K562 (cell line): ENCODE results near the gene MYOM1. TPM values are rescaled to one million over a fixed set of nuclear protein-coding genes. Genes with fewer than 3 reads are reported as not detected.

ENCODE experiments used
- ARID2 ChIP-seq: fragments of 450-650 bp; IDR thresholded peaks from 2 replicates; pipeline ENCODE4 v1.6.1; 2017; ENCODE audit warnings: antibody characterized with exemption, mild to moderate bottlenecking
- EHMT2 ChIP-seq: fragments of 450-650 bp; IDR thresholded peaks from 2 replicates; pipeline ENCODE4 v1.6.1; 2018; ENCODE audit warnings: antibody characterized with exemption
- ELK1 ChIP-seq: sonication (generic); formaldehyde crosslinking; IDR thresholded peaks from 2 replicates; pipeline ENCODE4 v1.8.1; 2022; ENCODE audit warnings: missing genetic modification reagents
- EP300 ChIP-seq: IDR thresholded peaks from 2 replicates; pipeline ENCODE4 v1.6.1; 2012; ENCODE audit warnings: low read length, improper control_type of control experiment
- FOS ChIP-seq: IDR thresholded peaks from 3 replicates; pipeline ENCODE4 v1.6.1; 2011; ENCODE audit not compliant: insufficient read length; ENCODE audit errors: extremely low read depth
- GTF2E2 ChIP-seq: fragments of 200-800 bp; sonication (Bioruptor generic); IDR thresholded peaks from 2 replicates; pipeline ENCODE4 v1.6.1; 2016; ENCODE audit warnings: missing genetic modification characterization, missing compliant biosample characterization
- JUNB ChIP-seq: fragments of 450-650 bp; formaldehyde crosslinking; conservative IDR thresholded peaks from 2 replicates; pipeline ENCODE4 v1.4.0; 2020; ENCODE audit warnings: mild to moderate bottlenecking
- MEF2A ChIP-seq: IDR thresholded peaks from 2 replicates; pipeline ENCODE4 v1.6.1; 2011; ENCODE audit warnings: low read depth, mild to moderate bottlenecking, low read length, moderate library complexity; ENCODE audit not compliant: control insufficient read depth
- MLLT1 ChIP-seq, 2 experiments: fragments of 450-650 bp; IDR thresholded peaks; 2 replicates each; pipeline ENCODE4 v1.6.1; 2016
- SIRT6 ChIP-seq: IDR thresholded peaks from one replicate; pipeline ENCODE4 v1.6.1; 2012; ENCODE audit warnings: low read depth, mild to moderate bottlenecking, control low read depth, inconsistent platforms, low read length, moderate library complexity
- TSHZ1 ChIP-seq: fragments of 250-450 bp; sonication (Bioruptor Pico); IDR thresholded peaks from 2 replicates; pipeline ENCODE4 v1.4.0; 2020; ENCODE audit warnings: mild to moderate bottlenecking, moderate library complexity
- USF2 ChIP-seq: sonication (generic); formaldehyde crosslinking; IDR thresholded peaks from 2 replicates; pipeline ENCODE4 v1.5.0; 2020; ENCODE audit warnings: missing genetic modification reagents
- ZEB2 ChIP-seq: fragments of 450-650 bp; IDR thresholded peaks from 2 replicates; pipeline ENCODE4 v1.6.1; 2016
- ZFP30 ChIP-seq: fragments of 250-450 bp; sonication (Bioruptor Pico); IDR thresholded peaks from 2 replicates; pipeline ENCODE4 v1.8.0; 2022; ENCODE audit warnings: moderate library complexity, mild to moderate bottlenecking, inconsistent platforms, borderline replicate concordance
- ZKSCAN1 ChIP-seq: fragments of 150-350 bp; IDR thresholded peaks from 2 replicates; pipeline ENCODE4 v1.6.1; 2016; ENCODE audit warnings: low read depth, low read length
- ZNF175 ChIP-seq: fragments of 200-800 bp; sonication (Bioruptor generic); IDR thresholded peaks from 2 replicates; pipeline ENCODE4 v1.6.1; 2016; ENCODE audit warnings: low read depth, mild to moderate bottlenecking, missing genetic modification characterization, missing compliant biosample characterization
- ZNF280B ChIP-seq: fragments of 250-450 bp; sonication (Bioruptor Pico); IDR thresholded peaks from 2 replicates; pipeline ENCODE4 v1.5.1; 2021; ENCODE audit warnings: mild to moderate bottlenecking
- ZNF282 ChIP-seq: sonication (generic); formaldehyde crosslinking; IDR thresholded peaks from 2 replicates; pipeline ENCODE4 v1.8.1; 2023; ENCODE audit warnings: missing genetic modification reagents
- polyA plus RNA-seq, 8 experiments: library from polyadenylated mRNA; depleted of rRNA in 4 of 8; stranded (reverse) in 5 of 8; unstranded in 3 of 8; fragments of >200 nt; fragmentation: Nextera tagmentation in 2 of 8; fragmentation: Illumina TruSeq in 1 of 8; extraction: Ambion mirVana in 2 of 8; extraction: Trizol in 1 of 8; gene quantifications; 2 replicates each; pipeline versions ENCODE4 v1.2.1 to v1.2.3, GENCODE V29; 2011 to 2014; ENCODE audit warnings: inconsistent platforms in 1 of 8, missing spikeins in 1 of 8
- total RNA-seq, 7 experiments: library from RNA; depleted of rRNA in 6 of 7; stranded (reverse); fragments of >200 nt in 6 of 7; fragmentation: Illumina TruSeq in 2 of 7; extraction: Trizol in 2 of 7; gene quantifications; 2 replicates each; pipeline versions ENCODE4 v1.2.1 to v1.2.3, GENCODE V29; 2011 to 2021; ENCODE audit warnings: low replicate concordance in 1 of 7

Gene MYOM1
- total and polyA plus RNA-seq, 9 of the 15 experiments (the other 6 are each of a cell fraction or from before 2014, with no cell fraction given) = 0.01 to 0.62 (median 0.25) TPM

GRCh38 chr18:3245853-3246634, 26.3 kb upstream of the MYOM1 start (continued):
- peak; percentile 61; the same call in 1 of the 2 replicates for TF ChIP-seq ARID2
- 0 out of 2 replicates have a peak, but pooled peaks have one; percentile 37 for TF ChIP-seq ZKSCAN1
- TF ChIP-seq SIRT6 = no peak
- TF ChIP-seq GTF2E2 (tag) = no peak
- no peak for TF ChIP-seq ELK1
- no peak for TF ChIP-seq JUNB (CRISPR knock-in tag)
- TF ChIP-seq MEF2A = no peak
- TF ChIP-seq FOS = no peak
- TF ChIP-seq USF2 (CRISPR knock-in tag) = no peak
- peak; percentile 60; the same call in 1 of the 2 replicates for TF ChIP-seq EP300
- TF ChIP-seq ZNF280B (CRISPR knock-in tag) = no peak
- TF ChIP-seq ZEB2 = peak; percentile 26; the same call in 1 of the 2 replicates
- TF ChIP-seq MLLT1 (IDR thresholded peaks at IDR 0.05) = peak in 1 of 2 experiments; percentile 2; a peak in 1 of 4 replicates
- no peak for TF ChIP-seq TSHZ1 (CRISPR knock-in tag)
- TF ChIP-seq EHMT2 = no peak
- no peak for TF ChIP-seq ZFP30 (CRISPR knock-in tag)
- TF ChIP-seq ZNF282 (CRISPR knock-in tag) = no peak
- 0 out of 2 replicates have a peak, but pooled peaks have one; percentile 51 for TF ChIP-seq ZNF175 (CRISPR knock-in tag)
